Lung (tissue), 12 donors: ENCODE measurements around the gene KIF1A. TPM values are rescaled to one million over a fixed set of nuclear protein-coding genes. Genes with fewer than 3 reads are reported as not detected.

Experiments
- ATAC-seq: fragments of 200-7000 bp; cut with Tn5 transposase; one replicate; pipeline ENCODE4 v1.9.1; 2020; ENCODE audit warnings: moderate number of reproducible peaks; ENCODE audit not compliant: insufficient read depth, low FRiP score
- DNase-seq, 3 donors: peaks; one replicate each; pipeline ENCODE4 v3.0.0-alpha.2; 2013 to 2017
- H3K27ac ChIP-seq, 2 donors: one replicate each; pipeline ENCODE4 v1.5.1; 2013; ENCODE audit warnings: mild to moderate bottlenecking in 2 of 2, moderate library complexity in 2 of 2, control low read depth in 1 of 2, inconsistent platforms in 1 of 2, low read depth in 1 of 2, low read length in 1 of 2
- H3K27me3 ChIP-seq, 3 donors: one replicate each; pipeline ENCODE4 v1.5.1; 2013; ENCODE audit warnings: low read length in 2 of 3; ENCODE audit not compliant: control insufficient read depth in 3 of 3, insufficient read depth in 3 of 3
- H3K36me3 ChIP-seq, 4 donors: one replicate each; pipeline ENCODE4 v1.5.1; 2013; ENCODE audit warnings: low read length in 4 of 4, mild to moderate bottlenecking in 1 of 4, moderate library complexity in 1 of 4; ENCODE audit not compliant: control insufficient read depth in 4 of 4, insufficient read depth in 4 of 4
- H3K4me1 ChIP-seq, 5 donors: one replicate each; pipeline ENCODE4 v1.5.1; 2013; ENCODE audit warnings: low read length in 5 of 5, mild to moderate bottlenecking in 2 of 5, moderate library complexity in 1 of 5; ENCODE audit not compliant: control insufficient read depth in 5 of 5, insufficient read depth in 5 of 5
- H3K4me3 ChIP-seq: one replicate; pipeline ENCODE4 v1.5.1; 2013; ENCODE audit warnings: mild to moderate bottlenecking, control low read depth, moderate library complexity
- H3K9ac ChIP-seq, 2 donors: one replicate each; pipeline ENCODE4 v1.5.1; 2013; ENCODE audit warnings: low read length in 2 of 2, control low read depth in 1 of 2; ENCODE audit not compliant: insufficient read depth in 1 of 2
- H3K9me3 ChIP-seq, 4 donors: one replicate each; pipeline ENCODE4 v1.5.1; 2013; ENCODE audit warnings: low read length in 3 of 4, mild to moderate bottlenecking in 1 of 4, moderate library complexity in 1 of 4; ENCODE audit not compliant: control insufficient read depth in 4 of 4, insufficient read depth in 3 of 4
- WGBS, 2 donors: extraction: QIAGEN DNeasy Blood & Tissue Kit; methylation state at CpG; one replicate each; pipeline ENCODE4 v1.1.7; 2013; 5-methylcytosine and 5-hydroxymethylcytosine counted together
- polyA plus RNA-seq, 2 donors: library from polyadenylated mRNA; stranded (reverse); fragments of 200-250 nt; gene quantifications; one replicate each; pipeline ENCODE4 v1.2.1, GENCODE V29; 2013
- total RNA-seq, 2 donors: library from RNA; depleted of rRNA in 1 of 2; stranded (reverse); fragments of >200 nt in 1 of 2; gene quantifications; one replicate each; pipeline ENCODE4 v1.2.1, GENCODE V29; 2014 to 2021
- TF ChIP-seq, protein P1 (sequence below): IDR thresholded peaks from 2 replicates; pipeline ENCODE4 v1.5.1; 2012; ENCODE audit warnings: mild to moderate bottlenecking; ENCODE audit errors: control extremely low read depth, extremely low read depth
- donor health status: control.
- donor health status: control.
- donor health status: Bipolar disorder and iron deficiency.
- donor health status: healthy.
- donor health status: DM: yes; HTN: yes; CAD: no.

The KIF1A gene
- total and polyA plus RNA-seq, 4 donors, result 0.14 to 2.3 (median 0.46) TPM

DNA sequence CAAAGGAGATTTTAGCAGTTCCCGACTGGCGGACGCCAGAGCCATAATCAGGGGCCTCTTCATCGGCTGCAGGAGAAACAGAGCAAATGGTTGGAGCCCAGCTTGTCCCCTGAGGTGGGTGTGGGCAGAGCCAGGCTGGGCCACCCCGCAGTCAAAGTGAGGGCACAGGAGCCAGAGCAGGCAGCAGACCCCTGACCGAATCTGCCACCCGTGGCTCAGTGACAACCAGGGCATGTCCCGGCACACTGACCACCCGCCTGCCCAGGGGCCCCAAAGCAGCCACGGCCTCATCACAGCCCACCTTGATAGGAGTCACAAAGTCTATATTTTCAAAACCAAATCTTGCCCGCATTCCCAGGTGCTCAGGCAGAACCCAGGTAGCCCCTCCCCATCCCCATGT, 72.8 kb downstream of the KIF1A start:
- Histone ChIP-seq H3K9ac (no peak overlapping the region), H3K27me3 (no peaks in the 10 kb centered on the region), H3K4me3 (no peak overlapping the region), H3K27ac (no peak overlapping the region), H3K4me1 (peaks cover 0 to 8% (median 0%) of the 10 kb centered on the region in 5 donors), H3K36me3 (no peaks in the 10 kb centered on the region), H3K9me3 (no peaks in the 10 kb centered on the region)
- TF ChIP-seq, protein P1, sequence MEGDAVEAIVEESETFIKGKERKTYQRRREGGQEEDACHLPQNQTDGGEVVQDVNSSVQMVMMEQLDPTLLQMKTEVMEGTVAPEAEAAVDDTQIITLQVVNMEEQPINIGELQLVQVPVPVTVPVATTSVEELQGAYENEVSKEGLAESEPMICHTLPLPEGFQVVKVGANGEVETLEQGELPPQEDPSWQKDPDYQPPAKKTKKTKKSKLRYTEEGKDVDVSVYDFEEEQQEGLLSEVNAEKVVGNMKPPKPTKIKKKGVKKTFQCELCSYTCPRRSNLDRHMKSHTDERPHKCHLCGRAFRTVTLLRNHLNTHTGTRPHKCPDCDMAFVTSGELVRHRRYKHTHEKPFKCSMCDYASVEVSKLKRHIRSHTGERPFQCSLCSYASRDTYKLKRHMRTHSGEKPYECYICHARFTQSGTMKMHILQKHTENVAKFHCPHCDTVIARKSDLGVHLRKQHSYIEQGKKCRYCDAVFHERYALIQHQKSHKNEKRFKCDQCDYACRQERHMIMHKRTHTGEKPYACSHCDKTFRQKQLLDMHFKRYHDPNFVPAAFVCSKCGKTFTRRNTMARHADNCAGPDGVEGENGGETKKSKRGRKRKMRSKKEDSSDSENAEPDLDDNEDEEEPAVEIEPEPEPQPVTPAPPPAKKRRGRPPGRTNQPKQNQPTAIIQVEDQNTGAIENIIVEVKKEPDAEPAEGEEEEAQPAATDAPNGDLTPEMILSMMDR, result no peak
- 92 to 96% methylated on average over 10 to 11 of the region's 11 CpGs for WGBS, 2 donors
- ATAC-seq (no peak), DNase-seq (no peak)

DNA sequence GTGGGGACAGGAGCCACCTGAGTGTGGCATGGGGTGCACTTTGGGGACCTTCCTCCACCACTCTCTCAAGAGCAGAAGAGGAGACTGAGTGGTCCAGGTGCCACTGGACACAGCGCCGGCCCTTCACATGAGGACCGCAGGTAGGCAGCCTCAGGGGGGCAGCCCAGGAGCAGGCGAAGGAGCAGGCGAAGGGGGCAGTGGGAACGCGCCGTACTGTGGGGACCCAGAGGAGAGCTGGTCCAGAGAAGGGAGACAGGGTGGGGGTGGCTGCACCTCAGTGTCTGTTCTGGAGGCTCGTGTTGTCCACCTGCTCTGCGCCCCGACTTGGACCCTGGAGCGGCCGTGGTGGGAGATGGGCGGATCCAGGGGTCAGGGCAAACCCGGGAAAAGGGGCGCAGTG, 73.3 kb downstream of the KIF1A start:
- DNase-seq (no peak), ATAC-seq (no peak)
- peaks cover 0 to 8% (median 0%) of the 10 kb centered on the region in 5 donors for H3K4me1 ChIP-seq
- no peaks in the 10 kb centered on the region for H3K36me3 ChIP-seq
- no peaks in the 10 kb centered on the region for H3K27me3 ChIP-seq
- WGBS, 2 donors, result 95% methylated on average over 16 of the region's 16 CpGs
- no peak overlapping the region for H3K4me3 ChIP-seq
- H3K9me3 ChIP-seq, result no peaks in the 10 kb centered on the region
- TF ChIP-seq, protein P1, result no peak
- H3K9ac ChIP-seq, result no peak overlapping the region
- no peak overlapping the region for H3K27ac ChIP-seq

DNA sequence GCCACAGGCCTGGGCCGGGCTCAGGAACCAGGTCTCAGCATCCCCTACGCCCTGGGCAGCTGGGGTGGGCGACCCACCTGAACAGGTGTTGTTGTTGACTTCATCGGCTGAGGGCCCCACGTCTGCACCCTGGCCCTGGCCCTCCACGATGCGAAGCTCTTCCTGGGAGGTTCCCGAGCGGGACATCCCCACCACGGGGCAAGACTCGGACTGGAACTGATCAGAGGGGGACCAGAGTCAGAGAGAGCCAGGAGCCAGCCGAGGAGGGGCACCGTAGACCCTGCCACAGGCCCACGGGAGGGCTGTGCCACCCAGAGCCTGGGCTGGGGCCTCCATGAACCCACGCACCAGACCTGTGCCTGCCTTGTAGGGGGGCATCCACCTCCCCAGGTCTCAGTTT, 74.1 kb downstream of the KIF1A start:
- WGBS, 2 donors, result 84 to 95% methylated on average over 15 of the region's 15 CpGs
- Histone ChIP-seq H3K27ac (no peak overlapping the region), H3K27me3 (no peaks in the 10 kb centered on the region), H3K9me3 (no peaks in the 10 kb centered on the region), H3K9ac (no peak overlapping the region), H3K36me3 (no peaks in the 10 kb centered on the region), H3K4me3 (no peak overlapping the region), H3K4me1 (peaks cover 0 to 8% (median 0%) of the 10 kb centered on the region in 5 donors)
- TF ChIP-seq, protein P1, result no peak
- ATAC-seq (no peak), DNase-seq (no peak)

DNA sequence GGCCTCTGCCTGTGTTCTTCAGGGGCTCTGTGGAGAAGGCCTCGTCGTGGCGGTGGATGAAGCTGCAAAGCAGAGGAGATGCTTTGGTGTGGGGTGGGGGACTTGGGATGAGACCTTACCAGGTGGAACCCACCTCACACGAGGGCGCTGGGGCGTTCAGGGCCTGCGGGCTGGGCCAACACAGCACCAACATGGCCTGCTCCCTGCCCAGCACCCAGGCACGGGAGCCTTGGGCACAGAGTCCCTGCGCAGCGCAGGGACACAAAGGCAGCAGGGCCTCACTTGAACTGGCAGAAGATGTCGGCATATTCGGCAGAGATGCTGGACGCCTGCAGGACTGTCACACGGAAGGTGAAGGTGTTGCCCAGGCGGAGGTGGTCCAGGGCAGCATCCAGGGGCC, 74.6 kb downstream of the KIF1A start:
- H3K4me3 ChIP-seq, result no peak overlapping the region
- no peak overlapping the region for H3K9ac ChIP-seq
- peaks cover 0 to 8% (median 0%) of the 10 kb centered on the region in 5 donors for H3K4me1 ChIP-seq
- no peak overlapping the region for H3K27ac ChIP-seq
- no peak for DNase-seq
- TF ChIP-seq, protein P1, result no peak
- WGBS, 2 donors, result 92 to 97% methylated on average over 15 of the region's 15 CpGs
- no peaks in the 10 kb centered on the region for H3K27me3 ChIP-seq
- H3K36me3 ChIP-seq, result no peaks in the 10 kb centered on the region
- no peaks in the 10 kb centered on the region for H3K9me3 ChIP-seq
- ATAC-seq, result no peak
